GM12864 (cell line): ENCODE results near the gene TARS3.
"Not testable (repeated sequence)": the region's sequence is repeated elsewhere in the genome, so short reads cannot be mapped to it uniquely, and the experiment has no call there.

Source experiments
- DNase-seq: peaks from one replicate; pipeline ENCODE4 v3.0.0-alpha.2; 2011; ENCODE audit warnings: low read depth
- H3K4me3 ChIP-seq: 2 replicates; pipeline ENCODE4 v1.5.1; 2011; ENCODE audit warnings: mild to moderate bottlenecking, low read depth, low read length, control low read depth
- CTCF ChIP-seq: IDR thresholded peaks from 2 replicates; pipeline ENCODE4 v1.5.1; 2011; ENCODE audit warnings: low read depth, mild to moderate bottlenecking, moderate library complexity, low read length, control low read depth, inconsistent platforms; ENCODE audit errors: missing control alignments

The TARS3 gene

GRCh38 chr15:101654624-101655337, 69.5 kb downstream of the TARS3 start:
- DNase-seq = peak; percentile 53
- H3K4me3 ChIP-seq = not testable (repeated sequence)
- peak; percentile 57 for TF ChIP-seq CTCF

- DNase-seq = no peak
- no peak for TF ChIP-seq CTCF
- no peak overlapping the region for H3K4me3 ChIP-seq
Observed at GRCh38 chr15:101654171-101654570, 70.1 kb downstream of the TARS3 start.

GRCh38 chr15:101652786-101653430, 71.4 kb downstream of the TARS3 start:
- no peak for DNase-seq

GRCh38 chr15:101652098-101652785, 72.0 kb downstream of the TARS3 start, which contains the start of gene TM2D3:
TSS of gene TM2D3 (minus strand) at chr15:101652381. CDS start at chr15:101652361, 20 bp downstream.
- peak; percentile 62 for TF ChIP-seq CTCF
- peak within 1 kb of the TSS; percentile 96 for H3K4me3 ChIP-seq
- DNase-seq = peak; percentile 70

More at GRCh38 chr15:101652786-101653430, 71.4 kb downstream of the TARS3 start:
- peak overlapping the region; percentile 96 for H3K4me3 ChIP-seq
- no peak for TF ChIP-seq CTCF

- DNase-seq = no peak
- TF ChIP-seq CTCF = no peak
- H3K4me3 ChIP-seq = peak overlapping the region; percentile 96
Observed at GRCh38 chr15:101651554-101652097, 72.6 kb downstream of the TARS3 start.

GRCh38 chr15:101650145-101650544, 74.1 kb downstream of the TARS3 start:
- no peak for TF ChIP-seq CTCF
- H3K4me3 ChIP-seq = no peak overlapping the region; the same call in 1 of the 2 replicates

More at GRCh38 chr15:101650145-101650544, 74.1 kb downstream of the TARS3 start:
- DNase-seq = no peak
